GM18526 (cell line): ENCODE results near the gene LGALS3BP.

Experiments
- POLR2A ChIP-seq: IDR thresholded peaks from 3 replicates; pipeline ENCODE4 v1.6.1; 2011; ENCODE audit not compliant: insufficient read length; ENCODE audit errors: extremely low read depth

LGALS3BP gene

GRCh38 chr17:79005063-79005861 lies 25.5 kb upstream of the LGALS3BP start:
- no peak for TF ChIP-seq POLR2A

- TF ChIP-seq POLR2A, result no peak
Measured at GRCh38 chr17:79003661-79004411, 24.1 kb upstream of the LGALS3BP start.

GRCh38 chr17:79002796-79003593 lies 23.3 kb upstream of the LGALS3BP start:
- no peak for TF ChIP-seq POLR2A

DNA sequence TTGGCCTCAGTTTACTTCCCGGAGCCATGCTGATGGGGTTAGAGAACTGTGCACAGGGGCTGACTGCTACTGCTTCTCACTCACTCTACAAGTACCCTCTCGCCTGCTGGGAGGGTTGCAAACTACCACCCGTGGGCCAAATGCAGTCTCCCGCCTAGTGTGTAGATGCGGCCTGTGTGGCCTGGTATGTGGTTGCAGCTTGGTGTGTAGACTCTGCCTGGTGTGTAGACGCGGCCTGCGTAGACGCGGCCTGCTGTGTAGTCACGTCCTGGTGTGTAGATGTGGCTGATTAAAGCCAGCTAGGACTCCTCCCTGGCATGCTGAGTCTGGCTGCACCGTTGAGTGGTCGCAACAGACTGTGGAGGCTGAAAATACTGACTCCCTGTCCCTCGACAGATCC lies 22.6 kb upstream of the LGALS3BP start:
- no peak for TF ChIP-seq POLR2A

DNA sequence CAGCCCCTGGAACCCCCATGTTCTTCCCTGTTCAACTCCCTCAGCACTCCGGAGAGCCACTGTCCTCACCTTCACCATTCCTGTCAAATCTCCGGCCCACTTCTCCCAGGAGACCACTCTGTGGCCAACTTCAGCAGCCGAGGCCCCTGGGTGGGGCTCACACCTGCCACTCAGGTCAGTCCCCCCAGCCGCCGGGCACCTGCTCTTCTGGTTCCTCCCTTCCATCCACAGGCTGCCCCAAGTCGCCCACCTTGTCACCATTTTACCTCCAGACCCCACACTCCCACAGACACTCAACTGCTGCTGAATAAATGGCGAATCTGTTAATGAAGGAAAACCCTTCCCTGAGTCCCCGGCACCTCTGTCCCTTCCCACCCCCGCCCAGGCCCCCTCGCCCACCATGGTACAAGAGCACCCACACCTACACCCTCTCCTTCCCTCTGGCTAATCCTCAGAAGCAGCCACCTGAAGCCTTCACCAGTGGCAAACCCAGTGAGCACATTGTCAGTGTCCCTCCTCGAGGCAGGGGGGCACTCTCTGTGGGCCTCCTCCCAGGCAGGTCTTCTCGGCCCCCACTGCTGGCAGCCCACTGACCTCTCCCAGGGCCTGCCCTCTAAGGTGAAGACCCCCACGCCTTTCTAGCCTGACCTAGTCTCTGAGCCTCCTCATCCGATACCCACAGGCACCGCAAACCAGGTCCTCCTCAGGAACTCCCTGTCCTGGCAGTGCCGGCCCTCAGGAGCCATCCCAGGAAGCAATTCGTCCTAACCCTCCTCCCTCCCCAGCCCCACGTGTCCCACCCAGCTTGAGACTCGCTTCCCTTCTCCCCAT lies 21.7 kb upstream of the LGALS3BP start:
- no peak for TF ChIP-seq POLR2A

DNA sequence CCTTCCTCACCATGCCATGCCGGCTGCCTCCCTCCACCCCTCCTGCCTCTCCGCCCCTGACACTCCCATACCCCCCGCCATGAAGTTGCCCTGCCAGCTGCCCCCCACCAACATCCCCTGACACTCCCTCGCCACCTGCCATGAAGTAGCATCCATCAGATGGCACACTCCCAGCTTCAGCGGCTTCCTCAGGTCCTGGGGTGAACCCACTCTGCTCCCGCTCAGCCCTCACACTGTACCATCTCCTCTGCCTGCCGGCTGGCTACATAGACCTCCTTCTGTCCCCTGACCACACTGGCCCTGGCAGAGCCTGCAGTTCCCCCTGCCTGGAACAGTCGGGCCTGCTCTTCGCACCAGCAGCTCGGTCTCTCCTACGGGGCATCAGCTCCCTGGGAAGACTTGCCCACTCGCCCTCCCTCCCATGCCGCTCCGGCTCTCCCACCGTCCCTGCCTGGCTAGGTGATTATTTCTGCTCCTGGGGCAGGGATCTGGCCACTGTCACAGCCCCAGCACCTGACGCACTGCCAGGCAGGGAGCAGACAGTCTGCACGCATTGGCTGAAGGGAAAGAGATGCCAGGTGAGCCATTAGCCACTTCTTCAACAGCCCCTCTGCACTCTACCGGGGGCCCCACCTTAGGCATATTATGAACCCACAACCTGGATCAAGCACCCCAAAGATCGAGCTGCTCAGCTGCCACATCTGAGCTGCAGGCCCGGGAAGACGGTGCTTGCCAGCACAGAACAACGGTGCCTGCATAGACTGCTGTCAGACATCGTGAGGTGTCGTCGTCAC lies 20.9 kb upstream of the LGALS3BP start:
- TF ChIP-seq POLR2A, result no peak

DNA sequence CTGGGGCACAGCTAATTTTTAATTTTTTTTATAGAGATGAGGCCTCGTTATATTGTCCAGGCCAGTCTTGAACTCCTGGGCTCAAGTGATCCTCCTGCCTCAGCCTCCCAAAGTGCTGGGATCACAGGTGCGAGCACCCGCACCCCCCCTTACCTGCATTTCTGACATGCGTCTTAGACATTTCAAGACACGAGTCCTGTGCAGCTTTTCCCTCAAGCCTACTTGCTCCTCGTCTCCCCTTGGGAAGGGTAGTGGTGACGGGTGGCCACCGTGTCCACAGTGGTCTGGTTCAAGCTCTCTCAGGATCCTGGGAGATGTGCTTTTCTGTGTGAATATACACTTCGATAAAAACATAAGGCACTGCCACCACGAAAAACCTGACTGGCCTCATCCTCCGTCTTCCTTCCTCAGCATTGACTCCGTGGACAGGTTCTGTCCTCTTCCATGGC lies 20.2 kb upstream of the LGALS3BP start:
- TF ChIP-seq POLR2A, result no peak

- no peak for TF ChIP-seq POLR2A
Measured at GRCh38 chr17:78999056-78999768, 19.5 kb upstream of the LGALS3BP start.

DNA sequence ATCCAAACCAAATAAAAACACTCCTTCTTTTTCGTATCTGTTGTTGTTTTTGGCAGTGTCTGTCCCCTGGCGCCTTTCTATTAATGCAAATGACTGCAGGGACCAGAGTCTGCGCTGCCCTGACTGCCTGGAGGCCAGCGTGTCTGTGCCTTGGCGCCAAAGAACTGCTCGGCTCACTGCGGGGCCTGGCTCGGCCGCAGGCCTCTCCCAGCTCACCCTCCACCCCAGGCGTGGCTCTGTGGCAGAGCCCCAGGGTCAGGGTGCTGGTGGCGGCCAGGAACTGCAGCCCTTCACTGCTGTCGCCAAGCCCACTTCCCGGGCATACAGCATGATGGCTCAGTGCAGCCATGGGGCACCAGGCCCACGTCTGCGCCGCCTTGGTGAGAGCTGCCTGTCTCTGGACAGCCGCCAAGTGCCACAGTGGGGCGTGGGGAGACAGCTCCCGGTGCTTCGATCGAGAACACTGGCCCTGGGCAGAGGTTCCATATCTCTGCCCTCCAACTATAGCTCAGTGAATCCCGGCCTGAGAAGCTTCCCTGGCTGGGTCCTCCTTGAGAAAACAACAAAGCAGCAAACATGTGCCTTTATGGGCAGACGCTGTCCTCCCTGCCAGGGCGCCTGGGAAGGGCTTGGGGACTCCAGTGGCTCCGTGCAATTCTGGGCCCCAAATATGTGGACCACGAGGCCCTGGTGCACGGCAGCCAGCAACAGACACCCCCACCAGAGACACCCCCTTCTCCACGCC lies 18.8 kb upstream of the LGALS3BP start:
- no peak for TF ChIP-seq POLR2A

DNA sequence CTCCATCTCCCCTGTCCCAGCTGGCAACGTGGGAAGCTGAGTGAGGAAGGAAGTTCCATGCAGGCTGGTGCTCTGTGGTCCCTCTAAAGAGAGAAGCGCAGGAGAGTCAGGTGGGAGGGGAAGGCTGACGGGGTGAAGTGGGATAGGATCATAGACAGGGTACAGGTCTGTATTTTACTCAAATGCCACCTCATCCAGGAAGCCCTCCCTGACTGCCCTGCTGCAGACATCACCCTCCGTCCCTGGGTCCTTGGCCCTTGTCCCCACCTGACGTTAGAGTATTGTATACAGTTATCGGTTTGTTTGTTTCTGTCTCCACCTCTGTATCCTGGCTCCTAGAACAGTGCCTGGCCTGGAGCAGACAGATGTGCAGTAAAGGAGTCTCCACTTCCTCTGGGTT lies 18.2 kb upstream of the LGALS3BP start:
- TF ChIP-seq POLR2A, result no peak

GRCh38 chr17:78997231-78997741 lies 17.6 kb upstream of the LGALS3BP start:
- TF ChIP-seq POLR2A, result no peak

DNA sequence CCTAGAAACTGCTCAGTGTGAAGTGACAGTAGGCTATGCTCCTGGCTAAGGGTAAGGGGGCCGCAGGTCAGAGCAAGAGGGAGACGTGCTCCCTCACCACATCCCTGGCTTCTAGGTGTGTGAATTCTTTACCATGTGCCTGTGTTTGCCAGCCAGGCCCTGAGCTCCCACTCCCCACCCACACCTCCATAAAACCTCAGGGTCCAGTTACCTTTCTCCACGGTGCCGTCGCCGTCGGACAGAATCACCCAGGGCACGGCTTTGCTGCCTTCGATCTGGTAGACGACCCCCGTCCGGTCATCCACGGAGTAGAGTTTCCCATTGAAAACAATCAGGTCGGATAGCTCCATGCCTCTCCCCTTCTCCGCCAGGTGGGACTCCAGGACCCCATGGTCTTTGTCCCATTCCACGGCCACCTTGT lies 17.1 kb upstream of the LGALS3BP start:
- no peak for TF ChIP-seq POLR2A

DNA sequence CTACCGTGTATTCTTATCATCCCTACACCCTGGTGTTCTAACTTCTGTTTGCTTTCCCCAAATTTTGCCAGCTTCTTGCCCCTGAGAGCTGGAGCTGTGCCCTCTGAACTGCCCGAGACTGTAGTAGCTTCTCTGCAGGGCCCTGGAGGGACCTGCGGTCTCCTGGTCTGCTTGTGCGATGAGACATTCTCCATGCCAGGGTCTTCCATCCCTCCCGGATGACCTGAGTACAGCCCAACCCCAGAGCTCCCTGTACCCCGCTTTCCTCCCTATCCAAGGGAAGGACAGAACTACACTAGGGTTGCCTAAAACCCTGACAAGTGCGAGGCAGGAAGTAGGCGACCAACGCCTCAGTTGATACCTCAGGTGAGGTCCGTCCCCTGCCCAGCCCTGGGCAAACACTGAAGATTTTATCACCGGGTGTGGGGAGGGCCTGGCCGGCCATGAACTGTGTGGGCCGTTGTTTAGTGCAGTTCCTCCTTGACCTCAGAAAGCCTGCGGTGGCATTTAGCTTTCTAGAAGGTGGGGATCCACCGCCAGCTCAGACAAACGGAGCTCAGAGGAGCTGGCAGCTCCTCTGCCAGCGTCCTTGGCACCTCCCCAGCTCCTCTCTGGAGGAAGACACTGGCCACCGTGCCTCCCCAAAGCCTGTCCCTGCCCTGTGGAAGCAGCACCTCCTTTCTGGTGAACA lies 16.2 kb upstream of the LGALS3BP start:
- TF ChIP-seq POLR2A, result no peak
